ENCODE results near the gene TRIM34. TPM values are rescaled to one million over a fixed set of nuclear protein-coding genes. Genes with fewer than 3 reads are reported as not detected.
"Not testable (repeated sequence)": the region's sequence is repeated elsewhere in the genome, so short reads cannot be mapped to it uniquely, and the experiment has no call there.

TRIM34 gene
- total RNA-seq, 1 donor from 2014 or later = not detected

DNA sequence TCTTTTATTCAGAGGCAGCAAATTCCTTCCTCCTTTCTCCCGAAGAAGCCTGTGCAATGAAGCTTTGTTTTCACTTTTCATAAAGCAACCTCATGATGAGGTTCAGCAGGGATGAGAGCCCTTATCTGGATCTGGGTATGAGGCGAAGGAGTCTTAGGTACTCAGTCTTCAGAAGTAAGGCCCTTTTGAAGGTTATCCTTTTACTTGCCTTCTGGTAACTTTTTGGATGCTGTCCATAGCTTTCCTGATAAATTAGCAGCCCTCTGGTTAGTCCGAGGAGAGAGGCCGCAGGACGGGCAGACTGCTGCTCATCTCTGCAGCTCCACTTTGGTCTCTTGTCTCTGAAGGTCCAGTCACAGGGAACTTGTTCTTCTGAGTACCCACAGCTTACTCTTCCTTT, 65.9 kb downstream of the TRIM34 start:
- Mint-ChIP-seq H3K4me3 (ENCODE audit: unreplicated experiment) (no peak overlapping the region), H3K9me3 (ENCODE audit: unreplicated experiment) (no peaks in the 10 kb centered on the region), H3K36me3 (ENCODE audit: unreplicated experiment) (no peaks in the 10 kb centered on the region), H3K4me1 (ENCODE audit: low read depth, unreplicated experiment) (no peaks in the 10 kb centered on the region), H3K27me3 (ENCODE audit: unreplicated experiment) (no peaks in the 10 kb centered on the region), H3K27ac (ENCODE audit: unreplicated experiment) (no peak overlapping the region)
- TF ChIP-seq, protein P1, sequence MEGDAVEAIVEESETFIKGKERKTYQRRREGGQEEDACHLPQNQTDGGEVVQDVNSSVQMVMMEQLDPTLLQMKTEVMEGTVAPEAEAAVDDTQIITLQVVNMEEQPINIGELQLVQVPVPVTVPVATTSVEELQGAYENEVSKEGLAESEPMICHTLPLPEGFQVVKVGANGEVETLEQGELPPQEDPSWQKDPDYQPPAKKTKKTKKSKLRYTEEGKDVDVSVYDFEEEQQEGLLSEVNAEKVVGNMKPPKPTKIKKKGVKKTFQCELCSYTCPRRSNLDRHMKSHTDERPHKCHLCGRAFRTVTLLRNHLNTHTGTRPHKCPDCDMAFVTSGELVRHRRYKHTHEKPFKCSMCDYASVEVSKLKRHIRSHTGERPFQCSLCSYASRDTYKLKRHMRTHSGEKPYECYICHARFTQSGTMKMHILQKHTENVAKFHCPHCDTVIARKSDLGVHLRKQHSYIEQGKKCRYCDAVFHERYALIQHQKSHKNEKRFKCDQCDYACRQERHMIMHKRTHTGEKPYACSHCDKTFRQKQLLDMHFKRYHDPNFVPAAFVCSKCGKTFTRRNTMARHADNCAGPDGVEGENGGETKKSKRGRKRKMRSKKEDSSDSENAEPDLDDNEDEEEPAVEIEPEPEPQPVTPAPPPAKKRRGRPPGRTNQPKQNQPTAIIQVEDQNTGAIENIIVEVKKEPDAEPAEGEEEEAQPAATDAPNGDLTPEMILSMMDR (IDR thresholded peaks at IDR 0.05; ENCODE audit: partially characterized antibody, unreplicated experiment) = no peak
- DNase-seq = no peak

DNA sequence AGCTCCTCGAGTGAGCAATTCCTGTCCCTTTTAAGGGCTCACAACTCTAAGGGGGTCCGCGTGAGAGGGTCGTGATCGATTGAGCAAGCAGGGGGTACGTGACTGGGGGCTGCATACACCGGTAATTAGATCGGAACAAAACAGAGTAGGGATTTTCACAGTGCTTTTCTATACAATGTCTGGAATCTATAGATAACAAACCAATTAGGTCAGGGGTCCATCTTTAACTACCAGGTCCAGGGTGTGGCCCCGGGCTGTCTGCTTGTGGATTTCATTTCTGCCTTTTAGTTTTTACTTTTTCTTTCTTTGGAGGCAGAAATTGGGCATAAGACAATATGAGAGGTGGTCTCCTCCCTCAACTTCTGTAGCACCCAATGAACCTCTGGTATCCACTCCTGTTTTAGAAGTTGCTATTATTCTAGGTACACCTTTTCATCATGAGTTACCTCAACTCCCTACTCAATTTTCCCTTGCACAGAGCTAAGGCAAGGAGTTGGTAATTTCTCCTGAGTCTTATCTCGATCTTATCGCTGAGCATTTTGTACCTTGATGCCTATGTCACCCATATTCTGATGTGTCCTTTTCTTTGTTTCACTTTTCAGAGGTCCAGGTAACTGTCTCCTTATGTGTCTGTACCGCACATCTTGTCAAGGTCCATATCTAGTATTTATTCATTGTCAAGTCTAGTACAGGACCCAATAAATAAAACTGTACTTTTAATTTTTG, 66.6 kb downstream of the TRIM34 start:
- not testable (repeated sequence) for H3K9me3 Mint-ChIP-seq (ENCODE audit: unreplicated experiment); H3K27me3 Mint-ChIP-seq (ENCODE audit: unreplicated experiment); H3K27ac Mint-ChIP-seq (ENCODE audit: unreplicated experiment); H3K4me1 Mint-ChIP-seq (ENCODE audit: low read depth, unreplicated experiment); H3K36me3 Mint-ChIP-seq (ENCODE audit: unreplicated experiment); DNase-seq; H3K4me3 Mint-ChIP-seq (ENCODE audit: unreplicated experiment)

DNA sequence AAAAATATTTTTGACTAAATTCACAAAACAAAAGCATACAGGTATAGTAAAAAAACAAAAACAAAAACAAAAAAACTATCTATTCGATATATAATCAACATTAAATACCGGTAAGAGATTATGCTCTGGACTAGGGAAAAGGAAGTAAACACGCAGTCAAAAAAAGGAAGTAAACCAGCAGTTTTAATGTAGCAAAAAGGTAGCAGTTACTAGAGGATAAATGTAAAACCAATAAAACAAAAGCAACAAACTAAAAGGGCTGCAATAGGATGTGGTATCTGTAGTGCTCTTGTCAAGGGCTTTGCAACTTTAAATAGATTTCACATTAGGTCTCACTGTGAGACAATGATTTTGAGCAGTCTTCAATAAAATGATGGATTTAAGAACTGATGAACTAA, 67.2 kb downstream of the TRIM34 start:
- TF ChIP-seq, protein P1 (IDR thresholded peaks at IDR 0.05; ENCODE audit: partially characterized antibody, unreplicated experiment) = no peak
- no peaks in the 10 kb centered on the region for H3K27me3 Mint-ChIP-seq (ENCODE audit: unreplicated experiment)
- H3K4me1 Mint-ChIP-seq (ENCODE audit: low read depth, unreplicated experiment) = no peaks in the 10 kb centered on the region
- H3K27ac Mint-ChIP-seq (ENCODE audit: unreplicated experiment) = no peak overlapping the region
- H3K9me3 Mint-ChIP-seq (ENCODE audit: unreplicated experiment) = no peaks in the 10 kb centered on the region
- no peaks in the 10 kb centered on the region for H3K36me3 Mint-ChIP-seq (ENCODE audit: unreplicated experiment)
- DNase-seq = no peak
- H3K4me3 Mint-ChIP-seq (ENCODE audit: unreplicated experiment) = no peak overlapping the region

Other genes starting within 250 kb of the TRIM34 start
- gene OR51M1, start 241.2 kb upstream of the TRIM34 start, total RNA-seq (ENCODE audit: unreplicated experiment) = not detected
- not detected for gene OR51Q1, start 202.9 kb upstream of the TRIM34 start, total RNA-seq (ENCODE audit: unreplicated experiment)
- not detected for gene OR51I1, start 183.5 kb upstream of the TRIM34 start, total RNA-seq (ENCODE audit: unreplicated experiment)
- gene OR51I2, start 175.7 kb upstream of the TRIM34 start, total RNA-seq (ENCODE audit: unreplicated experiment) = not detected
- not detected for gene OR52D1, start 136.3 kb upstream of the TRIM34 start, total RNA-seq (ENCODE audit: unreplicated experiment)
- not detected for gene UBQLN3, start 115.0 kb upstream of the TRIM34 start, total RNA-seq (ENCODE audit: unreplicated experiment)
- not detected for gene UBQLNL, start 108.3 kb upstream of the TRIM34 start, total RNA-seq (ENCODE audit: unreplicated experiment)
- gene OR52H1, start 76.5 kb upstream of the TRIM34 start, total RNA-seq (ENCODE audit: unreplicated experiment) = not detected
- gene OR52B6, start 44.1 kb upstream of the TRIM34 start, total RNA-seq (ENCODE audit: unreplicated experiment) = not detected
- gene TRIM6, start 28.4 kb upstream of the TRIM34 start, total RNA-seq (ENCODE audit: unreplicated experiment) = 0.64 TPM
- 2.6 TPM for gene TRIM5, start 60.1 kb downstream of the TRIM34 start, total RNA-seq (ENCODE audit: unreplicated experiment)
- 5.0 TPM for gene TRIM22, start 64.8 kb downstream of the TRIM34 start, total RNA-seq (ENCODE audit: unreplicated experiment)
- not detected for gene OR56B1, start 111.4 kb downstream of the TRIM34 start, total RNA-seq (ENCODE audit: unreplicated experiment)
- gene OR52N4, start 129.2 kb downstream of the TRIM34 start, total RNA-seq (ENCODE audit: unreplicated experiment) = not detected
- gene OR52N5, start 158.4 kb downstream of the TRIM34 start, total RNA-seq (ENCODE audit: unreplicated experiment) = not detected
- not detected for gene OR52N1, start 166.3 kb downstream of the TRIM34 start, total RNA-seq (ENCODE audit: unreplicated experiment)
- gene OR52N2, start 183.9 kb downstream of the TRIM34 start, total RNA-seq (ENCODE audit: unreplicated experiment) = not detected
- gene OR52E6, start 216.9 kb downstream of the TRIM34 start, total RNA-seq (ENCODE audit: unreplicated experiment) = not detected
- gene OR52E8, start 232.7 kb downstream of the TRIM34 start, total RNA-seq (ENCODE audit: unreplicated experiment) = not detected

Data from glutamatergic neuron (in vitro differentiated cells).